Measurements from ENCODE around the gene ASGR1.

- TF ChIP-seq POLR2A (IDR thresholded peaks at IDR 0.05): no peak
- no peak for TF ChIP-seq CTCF (IDR thresholded peaks at IDR 0.05 in 8 of 11, conservative IDR thresholded peaks at IDR 0.05 in 3 of 11)
- TF ChIP-seq POLR2AphosphoS5 (IDR thresholded peaks at IDR 0.05): no peak
These were observed 2.4 kb downstream of the ASGR1 start for GRCh38 chr17:7176841-7177190.

Data from spleen (tissue), 7 donors.